Gastrocnemius medialis (tissue), 4 donors: ENCODE data around the gene EPAS1. TPM values are rescaled to one million over a fixed set of nuclear protein-coding genes. Genes with fewer than 3 reads are reported as not detected.
A peak's percentile ranks its signal among the peaks of the same experiment; 100 is the strongest.

Experiments
- ATAC-seq, 2 donors: fragments of 150-250 bp; one replicate each; pipeline ENCODE4 v1.9.1; 2016
- DNase-seq, 2 donors: peaks; one replicate each; pipeline ENCODE4 v3.0.0-alpha.2; 2019
- H3K27ac ChIP-seq, 4 donors: fragments of 200-600 bp; sonication (generic); 1 replicate in 1 of 4; 2 replicates in 3 of 4; pipeline ENCODE4 v1.5.1; 2016 to 2018; ENCODE audit warnings: mild to moderate bottlenecking in 2 of 4, moderate library complexity in 1 of 4
- H3K27me3 ChIP-seq, 3 donors: fragments of 200-600 bp; sonication (generic) in 2 of 3; 1 replicate in 1 of 3; 2 replicates in 2 of 3; pipeline versions ENCODE4 v1.5.1 to v1.6.0; 2016 to 2019; ENCODE audit warnings: mild to moderate bottlenecking in 1 of 3, moderate library complexity in 1 of 3
- H3K36me3 ChIP-seq, 2 donors: fragments of 200-600 bp; sonication (generic) in 1 of 2; one replicate each; pipeline ENCODE4 v1.5.1; 2017 to 2018
- H3K4me1 ChIP-seq, 2 donors: fragments of 200-600 bp; sonication (generic) in 1 of 2; one replicate each; pipeline ENCODE4 v1.5.1; 2016 to 2017; ENCODE audit warnings: mild to moderate bottlenecking in 2 of 2
- H3K4me3 ChIP-seq, 4 donors: fragments of 200-600 bp; sonication (generic) in 3 of 4; 1 replicate in 1 of 4; 2 replicates in 3 of 4; pipeline ENCODE4 v1.5.1; 2016 to 2019; ENCODE audit warnings: mild to moderate bottlenecking in 2 of 4
- H3K9me3 ChIP-seq, 3 donors: fragments of 200-600 bp; sonication (generic) in 2 of 3; 1 replicate in 1 of 3; 2 replicates in 2 of 3; pipeline ENCODE4 v1.5.1; 2016 to 2019
- POLR2A ChIP-seq, 2 donors: fragments of 450-650 bp; IDR thresholded peaks; one replicate each; pipeline ENCODE4 v1.6.1; 2017; ENCODE audit warnings: antibody characterized with exemption in 2 of 2, mild to moderate bottlenecking in 2 of 2, moderate library complexity in 2 of 2
- in situ Hi-C, 4 donors: fragments of 200-750 bp; cut with MboI; loops; one replicate each; pipeline versions ENCODE4 v1.15.0 to v1.8.0; 2017; ENCODE audit warnings: low sequenced_read_pairs in 4 of 4
- intact Hi-C: fragments of 100-400 bp; cut with DNase I; formaldehyde crosslinking; loops from one replicate; pipeline ENCODE4 v1.15.1; 2023; ENCODE audit warnings: low total_unique reads
- total RNA-seq, 4 donors: library from RNA; depleted of rRNA; stranded (reverse); fragments of >200 nt; gene quantifications; one replicate each; pipeline versions ENCODE4 v1.1.0 to v1.2.3, GENCODE V29; 2016
- TF ChIP-seq, protein P1 (sequence below), 5 experiments: fragments of 450-650 bp in 3 of 5; fragments of 200-600 bp in 2 of 5; sonication (generic) in 2 of 5; IDR thresholded peaks in 4 of 5; conservative IDR thresholded peaks in 1 of 5; 1 replicate in 4 of 5; 2 replicates in 1 of 5; pipeline ENCODE4 v1.5.1; 2016 to 2019; ENCODE audit warnings: antibody characterized with exemption in 5 of 5, mild to moderate bottlenecking in 3 of 5, moderate library complexity in 3 of 5

The EPAS1 gene
- total RNA-seq, 4 donors from 2014 or later, result 61.5 to 95.1 (median 90.0) TPM

GRCh38 chr2:46360303-46360702, 63.1 kb downstream of the EPAS1 start:
- ATAC-seq (no peak), DNase-seq (no peak)
- H3K27ac ChIP-seq, result no peak overlapping the region
- intact Hi-C loops (no loop called here), in situ Hi-C loops (loop anchor here (10.0 to 25.0 kb wide), 4 partner anchors 123 to 366 kb away; no protein-coding TSS in a partner anchor)
- no peak overlapping the region for H3K4me3 ChIP-seq
- no peaks in the 10 kb centered on the region for H3K27me3 ChIP-seq
- no peaks in the 10 kb centered on the region for H3K9me3 ChIP-seq
- peaks cover 0 to 4% of the 10 kb centered on the region in 2 donors for H3K4me1 ChIP-seq
- TF ChIP-seq, protein P1, sequence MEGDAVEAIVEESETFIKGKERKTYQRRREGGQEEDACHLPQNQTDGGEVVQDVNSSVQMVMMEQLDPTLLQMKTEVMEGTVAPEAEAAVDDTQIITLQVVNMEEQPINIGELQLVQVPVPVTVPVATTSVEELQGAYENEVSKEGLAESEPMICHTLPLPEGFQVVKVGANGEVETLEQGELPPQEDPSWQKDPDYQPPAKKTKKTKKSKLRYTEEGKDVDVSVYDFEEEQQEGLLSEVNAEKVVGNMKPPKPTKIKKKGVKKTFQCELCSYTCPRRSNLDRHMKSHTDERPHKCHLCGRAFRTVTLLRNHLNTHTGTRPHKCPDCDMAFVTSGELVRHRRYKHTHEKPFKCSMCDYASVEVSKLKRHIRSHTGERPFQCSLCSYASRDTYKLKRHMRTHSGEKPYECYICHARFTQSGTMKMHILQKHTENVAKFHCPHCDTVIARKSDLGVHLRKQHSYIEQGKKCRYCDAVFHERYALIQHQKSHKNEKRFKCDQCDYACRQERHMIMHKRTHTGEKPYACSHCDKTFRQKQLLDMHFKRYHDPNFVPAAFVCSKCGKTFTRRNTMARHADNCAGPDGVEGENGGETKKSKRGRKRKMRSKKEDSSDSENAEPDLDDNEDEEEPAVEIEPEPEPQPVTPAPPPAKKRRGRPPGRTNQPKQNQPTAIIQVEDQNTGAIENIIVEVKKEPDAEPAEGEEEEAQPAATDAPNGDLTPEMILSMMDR (IDR thresholded peaks at IDR 0.05 in 4 of 5, conservative IDR thresholded peaks at IDR 0.05 in 1 of 5), result no peak
- TF ChIP-seq POLR2A (IDR thresholded peaks at IDR 0.05), result no peak
- peaks cover 0 to 9% of the 10 kb centered on the region in 2 donors for H3K36me3 ChIP-seq

GRCh38 chr2:46361920-46362666, 64.9 kb downstream of the EPAS1 start:
- Histone ChIP-seq H3K36me3 (peaks cover 0 to 4% of the 10 kb centered on the region in 2 donors), H3K4me1 (peaks cover under 1 to 4% of the 10 kb centered on the region in 2 donors), H3K27ac (peak overlapping the region in 2 of 4 donors; percentile 2 to 14), H3K27me3 (no peaks in the 10 kb centered on the region), H3K4me3 (no peak overlapping the region), H3K9me3 (no peaks in the 10 kb centered on the region)
- TF ChIP-seq POLR2A (IDR thresholded peaks at IDR 0.05), result no peak
- intact Hi-C loops (loop anchor here (2.0 kb wide), 1 partner anchor 299 kb away; no protein-coding TSS in a partner anchor), in situ Hi-C loops (loop anchor here (10.0 to 25.0 kb wide), 4 partner anchors 125 to 367 kb away; no protein-coding TSS in a partner anchor)
- ATAC-seq (no peak), DNase-seq (no peak)

GRCh38 chr2:46362667-46363012, 65.4 kb downstream of the EPAS1 start:
- Histone ChIP-seq H3K4me3 (no peak overlapping the region), H3K4me1 (peaks cover 5 to 6% of the 10 kb centered on the region in 2 donors), H3K9me3 (no peaks in the 10 kb centered on the region), H3K27ac (peak overlapping the region in 2 of 4 donors; percentile 2 to 14), H3K36me3 (peaks cover 0 to 3% of the 10 kb centered on the region in 2 donors), H3K27me3 (no peaks in the 10 kb centered on the region)
- no peak for TF ChIP-seq POLR2A (IDR thresholded peaks at IDR 0.05)
- TF ChIP-seq, protein P1 (IDR thresholded peaks at IDR 0.05 in 4 of 5, conservative IDR thresholded peaks at IDR 0.05 in 1 of 5), result no peak
- no peak for ATAC-seq
- in situ Hi-C loops, result loop anchor here (10.0 to 25.0 kb wide), 4 partner anchors 125 to 368 kb away; no protein-coding TSS in a partner anchor
- intact Hi-C loops, result loop anchor here (2.0 kb wide), 1 partner anchor 300 kb away; no protein-coding TSS in a partner anchor
- no peak for DNase-seq

DNA sequence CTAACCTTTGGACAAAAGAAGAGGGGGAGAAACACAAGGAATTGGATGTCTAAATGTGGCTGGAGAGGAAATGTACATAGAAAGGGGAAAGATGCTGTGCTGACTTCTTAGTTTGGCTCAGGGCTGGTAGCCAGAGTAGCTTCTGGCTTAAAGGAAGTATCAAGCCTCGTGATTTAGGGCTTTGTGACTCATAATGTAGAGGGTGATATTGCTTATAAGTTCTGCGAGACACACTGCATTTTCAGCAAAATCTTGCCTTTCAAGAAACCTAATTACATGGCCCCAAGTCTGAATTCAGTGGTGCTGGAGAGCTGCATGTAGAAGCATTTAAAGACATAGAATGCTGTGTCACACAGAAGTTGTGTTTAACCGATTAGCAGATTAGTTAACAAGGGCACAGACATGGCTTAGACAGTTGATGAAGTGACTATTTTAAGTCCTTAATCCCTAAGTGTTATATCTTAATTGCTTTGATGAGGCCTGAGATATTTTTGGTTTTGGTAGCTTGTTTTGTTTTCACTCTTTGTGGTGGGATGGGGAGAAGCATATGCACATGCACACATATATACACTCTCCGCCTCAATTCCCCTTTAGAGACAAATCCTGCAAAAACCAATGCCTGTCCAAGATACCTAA, 66.4 kb downstream of the EPAS1 start:
- intact Hi-C loops (loop anchor here (1.0 to 2.0 kb wide), 3 partner anchors 65 to 301 kb away; no protein-coding TSS in a partner anchor), in situ Hi-C loops (loop anchor here (10.0 to 25.0 kb wide), 4 partner anchors 126 to 369 kb away; no protein-coding TSS in a partner anchor)
- Histone ChIP-seq H3K27me3 (no peaks in the 10 kb centered on the region), H3K4me1 (peaks cover 7 to 10% of the 10 kb centered on the region in 2 donors), H3K36me3 (no peaks in the 10 kb centered on the region), H3K27ac (peak overlapping the region in 1 of 4 donors; percentile 20), H3K4me3 (no peak overlapping the region), H3K9me3 (no peaks in the 10 kb centered on the region)
- DNase-seq (no peak), ATAC-seq (no peak)
- TF ChIP-seq, protein P1 (IDR thresholded peaks at IDR 0.05 in 4 of 5, conservative IDR thresholded peaks at IDR 0.05 in 1 of 5), result no peak
- no peak for TF ChIP-seq POLR2A (IDR thresholded peaks at IDR 0.05)
